ENCODE results near the gene SNAP29.
"Not testable (repeated sequence)": the region's sequence is repeated elsewhere in the genome, so short reads cannot be mapped to it uniquely, and the experiment has no call there.

Gene SNAP29

GRCh38 chr22:20834206-20834605 is 24.6 kb upstream of the SNAP29 start:
- Histone ChIP-seq H3K9me3 (ENCODE audit: control insufficient read depth, low read length) (no peaks in the 10 kb centered on the region), H3K4me1 (ENCODE audit: control insufficient read depth, insufficient read depth, low read length) (no peaks in the 10 kb centered on the region), H3K36me3 (ENCODE audit: control insufficient read depth, insufficient read depth, low read length) (peaks cover 3% of the 10 kb centered on the region), H3K4me3 (ENCODE audit: insufficient read depth, low read depth, low read length) (no peak overlapping the region), H3K27ac (ENCODE audit: insufficient read depth, low read depth, low read length, poor library complexity, severe bottlenecking) (no peak overlapping the region), H3K27me3 (ENCODE audit: control insufficient read depth, insufficient read depth, low read length, poor library complexity, severe bottlenecking) (no peaks in the 10 kb centered on the region)
- WGBS, 2 experiments, result 93 to 95% methylated on average over 3 of the region's 3 CpGs

- H3K9me3 ChIP-seq (ENCODE audit: control insufficient read depth, low read length), result no peaks in the 10 kb centered on the region
- no peak overlapping the region for H3K4me3 ChIP-seq (ENCODE audit: insufficient read depth, low read depth, low read length)
Measured at GRCh38 chr22:20834725-20835124, 24.1 kb upstream of the SNAP29 start.

GRCh38 chr22:20836987-20837823 is 21.6 kb upstream of the SNAP29 start:
- Histone ChIP-seq H3K4me1 (ENCODE audit: control insufficient read depth, insufficient read depth, low read length) (no peaks in the 10 kb centered on the region), H3K36me3 (ENCODE audit: control insufficient read depth, insufficient read depth, low read length) (peaks cover 3% of the 10 kb centered on the region), H3K27me3 (ENCODE audit: control insufficient read depth, insufficient read depth, low read length, poor library complexity, severe bottlenecking) (no peaks in the 10 kb centered on the region), H3K4me3 (ENCODE audit: insufficient read depth, low read depth, low read length) (no peak overlapping the region), H3K9me3 (ENCODE audit: control insufficient read depth, low read length) (no peaks in the 10 kb centered on the region), H3K27ac (ENCODE audit: insufficient read depth, low read depth, low read length, poor library complexity, severe bottlenecking) (no peak overlapping the region)
- WGBS, 2 experiments, result 74 to 100% methylated on average over 2 of the region's 2 CpGs

More at GRCh38 chr22:20834725-20835124, 24.1 kb upstream of the SNAP29 start:
- H3K27me3 ChIP-seq (ENCODE audit: control insufficient read depth, insufficient read depth, low read length, poor library complexity, severe bottlenecking), result no peaks in the 10 kb centered on the region
- H3K27ac ChIP-seq (ENCODE audit: insufficient read depth, low read depth, low read length, poor library complexity, severe bottlenecking), result no peak overlapping the region
- H3K4me1 ChIP-seq (ENCODE audit: control insufficient read depth, insufficient read depth, low read length), result no peaks in the 10 kb centered on the region
- peaks cover 3% of the 10 kb centered on the region for H3K36me3 ChIP-seq (ENCODE audit: control insufficient read depth, insufficient read depth, low read length)
- WGBS, 2 experiments, result 93 to 95% methylated on average over 3 of the region's 3 CpGs

GRCh38 chr22:20839354-20839753 is 19.5 kb upstream of the SNAP29 start:
- not testable (repeated sequence) for H3K4me1 ChIP-seq (ENCODE audit: control insufficient read depth, insufficient read depth, low read length); H3K9me3 ChIP-seq (ENCODE audit: control insufficient read depth, low read length); H3K36me3 ChIP-seq (ENCODE audit: control insufficient read depth, insufficient read depth, low read length); H3K4me3 ChIP-seq (ENCODE audit: insufficient read depth, low read depth, low read length); H3K27me3 ChIP-seq (ENCODE audit: control insufficient read depth, insufficient read depth, low read length, poor library complexity, severe bottlenecking); H3K27ac ChIP-seq (ENCODE audit: insufficient read depth, low read depth, low read length, poor library complexity, severe bottlenecking)
- 92 to 93% methylated on average over 10 of the region's 10 CpGs for WGBS, 2 experiments

- WGBS, 2 experiments, result 93 to 94% methylated on average over 3 of the region's 3 CpGs
- Histone ChIP-seq H3K27ac (ENCODE audit: insufficient read depth, low read depth, low read length, poor library complexity, severe bottlenecking) (no peak overlapping the region), H3K4me3 (ENCODE audit: insufficient read depth, low read depth, low read length) (no peak overlapping the region), H3K4me1 (ENCODE audit: control insufficient read depth, insufficient read depth, low read length) (no peaks in the 10 kb centered on the region), H3K36me3 (ENCODE audit: control insufficient read depth, insufficient read depth, low read length) (no peaks in the 10 kb centered on the region), H3K9me3 (ENCODE audit: control insufficient read depth, low read length) (no peaks in the 10 kb centered on the region), H3K27me3 (ENCODE audit: control insufficient read depth, insufficient read depth, low read length, poor library complexity, severe bottlenecking) (no peaks in the 10 kb centered on the region)
Measured at GRCh38 chr22:20839837-20840645, 18.8 kb upstream of the SNAP29 start.

- no peaks in the 10 kb centered on the region for H3K36me3 ChIP-seq (ENCODE audit: control insufficient read depth, insufficient read depth, low read length)
- H3K4me3 ChIP-seq (ENCODE audit: insufficient read depth, low read depth, low read length), result no peak overlapping the region
- no peaks in the 10 kb centered on the region for H3K9me3 ChIP-seq (ENCODE audit: control insufficient read depth, low read length)
- WGBS, 2 experiments, result 83 to 85% methylated on average over 8 of the region's 8 CpGs
- H3K4me1 ChIP-seq (ENCODE audit: control insufficient read depth, insufficient read depth, low read length), result no peaks in the 10 kb centered on the region
- no peaks in the 10 kb centered on the region for H3K27me3 ChIP-seq (ENCODE audit: control insufficient read depth, insufficient read depth, low read length, poor library complexity, severe bottlenecking)
- H3K27ac ChIP-seq (ENCODE audit: insufficient read depth, low read depth, low read length, poor library complexity, severe bottlenecking), result no peak overlapping the region
Measured at GRCh38 chr22:20840646-20841371, 18.0 kb upstream of the SNAP29 start.

- H3K9me3 ChIP-seq (ENCODE audit: control insufficient read depth, low read length), result no peaks in the 10 kb centered on the region
- H3K4me1 ChIP-seq (ENCODE audit: control insufficient read depth, insufficient read depth, low read length), result no peaks in the 10 kb centered on the region
- H3K27ac ChIP-seq (ENCODE audit: insufficient read depth, low read depth, low read length, poor library complexity, severe bottlenecking), result no peak overlapping the region
- no peaks in the 10 kb centered on the region for H3K36me3 ChIP-seq (ENCODE audit: control insufficient read depth, insufficient read depth, low read length)
- H3K4me3 ChIP-seq (ENCODE audit: insufficient read depth, low read depth, low read length), result no peak overlapping the region
- no peaks in the 10 kb centered on the region for H3K27me3 ChIP-seq (ENCODE audit: control insufficient read depth, insufficient read depth, low read length, poor library complexity, severe bottlenecking)
- WGBS, 2 experiments, result 89 to 98% methylated on average over 2 of the region's 2 CpGs
Measured at GRCh38 chr22:20843501-20843900, 15.3 kb upstream of the SNAP29 start.

GRCh38 chr22:20844055-20845037 is 14.5 kb upstream of the SNAP29 start:
- WGBS, 2 experiments, result 94 to 97% methylated on average over 3 to 5 of the region's 5 CpGs
- no peaks in the 10 kb centered on the region for H3K36me3 ChIP-seq (ENCODE audit: control insufficient read depth, insufficient read depth, low read length)
- no peak overlapping the region for H3K27ac ChIP-seq (ENCODE audit: insufficient read depth, low read depth, low read length, poor library complexity, severe bottlenecking)
- H3K4me1 ChIP-seq (ENCODE audit: control insufficient read depth, insufficient read depth, low read length), result no peaks in the 10 kb centered on the region
- H3K4me3 ChIP-seq (ENCODE audit: insufficient read depth, low read depth, low read length), result no peak overlapping the region
- no peaks in the 10 kb centered on the region for H3K27me3 ChIP-seq (ENCODE audit: control insufficient read depth, insufficient read depth, low read length, poor library complexity, severe bottlenecking)
- H3K9me3 ChIP-seq (ENCODE audit: control insufficient read depth, low read length), result no peaks in the 10 kb centered on the region

GRCh38 chr22:20847318-20847822 is 11.4 kb upstream of the SNAP29 start:
- no peaks in the 10 kb centered on the region for H3K36me3 ChIP-seq (ENCODE audit: control insufficient read depth, insufficient read depth, low read length)
- H3K9me3 ChIP-seq (ENCODE audit: control insufficient read depth, low read length), result no peaks in the 10 kb centered on the region
- 89 to 92% methylated on average over 2 of the region's 2 CpGs for WGBS, 2 experiments
- H3K4me3 ChIP-seq (ENCODE audit: insufficient read depth, low read depth, low read length), result no peak overlapping the region
- no peaks in the 10 kb centered on the region for H3K4me1 ChIP-seq (ENCODE audit: control insufficient read depth, insufficient read depth, low read length)
- H3K27me3 ChIP-seq (ENCODE audit: control insufficient read depth, insufficient read depth, low read length, poor library complexity, severe bottlenecking), result no peaks in the 10 kb centered on the region
- H3K27ac ChIP-seq (ENCODE audit: insufficient read depth, low read depth, low read length, poor library complexity, severe bottlenecking), result no peak overlapping the region

Data from ectodermal cell (in vitro differentiated cells).